Heart left ventricle (tissue), 13 donors: ENCODE results near the gene PRELID3B.

Source experiments
- CTCF ChIP-seq, 12 donors: fragments of 200-600 bp; sonication (generic) in 4 of 12; IDR thresholded peaks; one replicate each; pipeline versions ENCODE4 v1.5.0 to v1.8.0; 2018 to 2022; ENCODE audit warnings: antibody characterized with exemption in 12 of 12, mild to moderate bottlenecking in 5 of 12
- POLR2A ChIP-seq, 2 donors: fragments of 450-650 bp; IDR thresholded peaks; one replicate each; pipeline ENCODE4 v1.6.1; 2017; ENCODE audit warnings: antibody characterized with exemption in 2 of 2, mild to moderate bottlenecking in 2 of 2, moderate library complexity in 2 of 2
- donor health status: ischemic (EF 13 %, LVEDD 7.1; RV severe dilation, severe dysfunction).
- donor health status: DM: no; HTN: yes; CAD: no.
- donor health status: DM: no; HTN: no; CAD: no.
- donor health status: ischemic (EF 25% LVEDD 6.9; RV normal size, moderate dysfunction).
- donor health status: ischemic (EF 25% LVEDD 5.7; RV mildly dilated, moderate dysfunction).
- donor health status: ischemic (EF 35%, LVEDD 5.7; RV mildly dilated, moderate dysfunction).
- donor health status: nonischemic (EF 11% LVEDD 7.7; RV severe dilation, severe dysfunction).
- donor health status: DM: yes; HTN: yes; CAD: no.
- donor health status: PGD.
- donor health status: ischemic (EF 29% LVEDD 5.4; RV normal size, mild dysfunction).
- donor health status: nonischemic (EF 23%, LVEDD 6.1; RV moderate dilation, normal function).

GRCh38 chr20:59033093-59033492, 9.5 kb downstream of the PRELID3B start:
- TF ChIP-seq POLR2A (IDR thresholded peaks at IDR 0.05), result no peak
- TF ChIP-seq CTCF (IDR thresholded peaks at IDR 0.05), result no peak
